HG02840 (cell line): ENCODE results near the gene LIMS2.

Experiments
- ATAC-seq: cut with Tn5 transposase; IDR thresholded peaks from one replicate; pipeline ENCODE4 v1.9.1; 2021; ENCODE audit warnings: mild to moderate bottlenecking, moderate library complexity, moderate number of reproducible peaks; ENCODE audit not compliant: unreplicated experiment, low FRiP score

The LIMS2 gene

DNA sequence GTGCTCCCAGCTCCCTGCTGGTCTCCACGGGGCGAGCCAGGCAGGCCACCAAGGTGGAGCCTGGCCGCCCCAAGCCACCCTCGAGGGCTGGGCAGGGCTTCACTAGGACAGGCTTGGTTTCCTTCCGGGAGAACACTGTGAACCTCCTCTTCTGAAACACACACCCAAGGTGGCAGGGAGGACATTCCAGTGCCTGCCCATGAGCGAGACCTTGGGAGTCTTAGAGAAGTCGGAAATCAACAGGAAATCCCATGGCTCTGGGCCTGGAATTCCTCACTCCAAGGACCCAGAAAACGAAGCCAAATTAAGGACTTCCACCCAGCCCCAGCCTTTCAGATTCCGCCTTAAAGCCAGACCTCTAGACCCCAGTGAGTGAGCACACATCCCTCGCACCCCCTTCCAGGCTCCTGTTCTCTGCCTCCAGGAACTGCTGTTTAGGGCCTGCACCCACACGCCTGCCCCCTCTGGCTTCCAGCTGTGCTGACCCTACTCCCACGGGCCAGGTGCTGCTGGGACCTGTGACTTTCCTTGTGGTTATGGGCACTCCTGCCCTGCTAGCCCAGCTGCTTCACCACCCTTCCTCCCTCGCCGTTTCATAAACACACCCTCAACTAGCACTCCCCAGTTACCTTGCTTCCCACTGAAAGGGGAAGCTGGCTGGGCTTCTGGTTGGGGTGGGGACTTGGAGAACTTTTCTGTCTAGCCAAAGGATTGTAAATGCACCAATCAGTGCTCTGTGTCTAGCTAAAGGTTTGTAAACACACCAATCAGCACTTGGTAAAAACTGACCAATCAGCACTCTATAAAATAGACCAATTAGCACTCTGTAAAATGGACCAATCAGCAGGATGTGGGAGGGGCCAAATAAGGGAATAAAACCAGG is 15.7 kb downstream of the LIMS2 start:
- ATAC-seq: no peak

DNA sequence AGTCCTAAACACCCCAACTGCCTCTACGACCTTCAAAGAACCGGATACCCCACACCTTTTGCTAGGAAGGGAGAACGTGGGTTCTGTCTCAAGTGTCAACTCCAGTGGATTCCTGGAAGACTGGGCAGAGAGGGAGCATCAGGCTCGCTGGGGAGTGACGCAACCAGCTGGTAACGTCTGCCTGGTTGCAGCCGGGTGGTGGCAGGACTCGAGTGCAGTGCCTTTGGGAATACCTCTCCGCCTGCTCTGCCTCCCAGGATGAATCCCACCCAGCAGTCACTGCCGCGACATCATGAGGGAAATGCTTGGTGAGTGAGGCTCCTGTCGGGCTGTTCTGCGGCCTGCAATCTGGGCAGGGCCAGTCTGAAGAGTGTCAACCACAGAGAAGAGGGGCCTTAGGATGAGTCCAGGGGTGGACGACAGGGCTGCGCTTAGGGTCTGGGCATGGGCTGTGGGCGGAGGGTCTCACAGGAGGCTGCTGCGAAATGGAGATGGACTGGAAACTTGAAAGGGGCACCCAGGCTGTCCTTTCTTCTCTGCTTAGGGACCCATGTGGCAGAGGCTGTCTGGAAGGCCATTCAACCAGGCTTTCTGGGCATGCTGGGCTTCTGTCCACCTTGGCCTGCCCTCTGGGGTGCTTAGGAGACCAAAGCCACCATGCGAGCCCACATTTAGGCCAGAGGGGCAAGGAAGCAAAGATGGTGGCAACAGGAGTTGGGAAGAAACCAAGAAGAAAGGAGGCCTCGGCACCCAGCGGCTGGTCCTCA is 16.5 kb downstream of the LIMS2 start:
- ATAC-seq: no peak

DNA sequence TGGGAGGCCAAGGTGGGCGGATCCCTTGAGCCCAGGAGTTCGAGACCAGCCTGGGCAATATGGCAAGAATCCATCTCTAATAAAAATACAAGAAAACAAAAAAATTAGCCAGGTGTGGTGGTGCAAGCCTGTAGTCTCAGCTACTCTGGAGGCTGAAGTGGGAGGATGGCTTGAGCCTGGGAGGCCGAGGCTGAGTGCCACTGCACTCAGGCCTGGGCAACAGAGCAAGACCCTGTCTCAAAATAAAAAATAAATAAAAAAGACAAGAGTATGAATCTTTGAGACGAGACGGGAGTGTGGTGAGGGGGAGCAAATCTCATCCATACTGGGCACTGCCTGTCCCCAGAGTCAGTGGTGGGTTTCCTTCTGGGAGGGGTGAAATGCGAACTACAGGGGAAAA is 17.2 kb downstream of the LIMS2 start:
- ATAC-seq: no peak

DNA sequence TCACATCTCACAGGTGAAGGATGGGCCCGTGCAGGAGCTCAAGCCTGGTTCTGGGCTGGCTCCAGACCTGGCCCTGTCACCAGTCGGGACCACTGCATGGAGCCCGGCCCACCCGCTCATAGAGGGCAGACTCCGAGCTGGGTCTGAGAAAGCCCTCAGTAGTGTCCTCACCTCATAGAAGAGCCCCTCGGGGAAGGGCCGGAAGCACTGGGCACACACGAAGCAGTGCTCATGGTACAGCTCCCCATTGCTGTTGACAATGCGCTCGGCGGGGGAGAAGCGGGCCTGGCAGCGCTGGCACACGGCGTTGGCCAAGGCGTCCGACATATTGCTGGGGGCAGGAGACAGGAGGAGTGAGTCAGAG is 18.1 kb downstream of the LIMS2 start:
- ATAC-seq: no peak

DNA sequence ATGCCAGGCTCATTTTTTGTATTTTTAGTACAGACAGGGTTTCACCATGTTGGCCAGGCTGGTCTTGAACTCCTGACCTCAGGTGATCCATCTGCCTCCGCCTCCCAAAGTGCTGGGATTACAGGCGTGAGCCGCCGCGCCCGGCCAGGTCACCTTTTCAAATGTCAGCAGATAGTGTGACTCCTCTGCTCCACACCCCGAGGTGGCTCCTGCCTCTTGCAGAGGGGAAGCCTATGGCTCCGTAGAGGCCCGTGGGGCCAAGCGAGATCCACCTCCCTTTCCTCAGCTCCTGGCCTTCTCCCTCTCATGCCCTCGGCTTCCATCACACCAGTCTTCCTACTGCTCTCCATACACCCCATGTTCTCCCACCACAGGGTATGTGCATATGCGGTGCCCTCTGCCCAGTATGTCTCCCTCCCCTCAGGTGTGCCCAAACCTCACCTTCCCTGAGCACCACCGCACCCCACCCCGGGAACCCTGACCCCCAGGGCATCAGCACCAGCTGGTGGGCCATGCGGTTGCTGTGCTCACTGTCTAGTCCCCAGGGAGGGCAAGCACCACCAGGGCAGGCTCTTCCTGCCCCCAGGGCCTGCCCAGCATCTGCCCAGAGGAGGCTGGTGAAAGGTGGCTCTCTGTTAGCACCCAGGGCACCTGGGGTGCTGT is 18.6 kb downstream of the LIMS2 start:
- ATAC-seq: no peak

DNA sequence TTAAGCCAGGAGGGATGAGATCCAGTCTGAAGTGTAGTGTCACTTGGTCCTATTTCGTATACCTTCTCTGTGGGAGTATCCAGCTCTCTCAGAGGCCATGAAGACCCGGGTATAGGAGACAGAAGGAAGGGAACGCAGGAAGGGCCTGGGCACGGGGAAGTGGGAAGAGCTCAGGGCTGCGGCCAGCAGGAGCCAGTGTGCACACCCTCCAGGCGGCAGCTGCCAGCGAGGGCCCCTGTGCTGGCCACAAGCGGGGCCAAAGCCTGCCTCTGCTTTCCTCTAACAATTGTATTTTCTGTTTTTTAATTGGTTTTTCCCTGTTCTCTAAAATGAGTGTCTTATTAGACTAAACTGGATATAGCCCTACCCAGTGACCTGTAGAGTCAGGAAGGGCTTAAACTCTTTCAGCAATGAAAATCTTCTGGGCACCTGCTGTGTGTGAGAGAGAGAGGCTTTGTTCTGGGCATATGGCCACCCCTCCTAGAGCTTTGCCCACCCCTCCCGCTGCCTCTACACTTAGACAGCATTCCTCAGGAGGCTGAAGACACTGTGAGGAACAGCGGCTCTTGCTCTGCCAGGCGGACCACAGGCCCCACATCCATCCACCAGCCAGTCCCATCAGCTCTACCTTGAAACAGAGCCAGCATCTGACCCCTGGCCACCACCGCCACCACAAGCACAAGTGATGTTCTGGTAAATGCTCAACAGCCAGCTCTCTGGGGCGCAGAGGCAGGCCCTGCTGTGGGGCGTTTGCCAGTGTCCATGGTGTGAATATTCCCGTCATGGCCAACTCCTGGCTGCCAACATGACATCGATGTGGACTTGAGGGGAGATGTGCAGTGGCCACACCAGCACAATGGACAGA is 19.9 kb downstream of the LIMS2 start:
- ATAC-seq: no peak

DNA sequence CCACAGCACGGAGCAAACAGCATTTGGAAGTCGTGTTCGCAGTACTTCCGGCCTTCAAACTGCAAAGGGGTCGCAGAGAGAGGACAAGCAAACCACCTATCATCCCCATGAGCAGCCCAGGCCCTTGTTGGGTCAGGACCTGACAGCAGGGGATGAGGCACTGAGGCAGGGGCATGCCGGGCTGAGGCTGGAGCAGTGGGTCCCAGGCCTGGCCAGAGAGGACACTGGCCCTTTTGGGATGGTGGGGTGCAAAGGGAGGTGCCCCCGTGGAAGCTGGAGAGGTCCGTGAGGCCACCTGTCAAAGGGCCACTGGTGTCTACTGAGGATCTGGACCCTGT is 20.5 kb downstream of the LIMS2 start:
- no peak for ATAC-seq

DNA sequence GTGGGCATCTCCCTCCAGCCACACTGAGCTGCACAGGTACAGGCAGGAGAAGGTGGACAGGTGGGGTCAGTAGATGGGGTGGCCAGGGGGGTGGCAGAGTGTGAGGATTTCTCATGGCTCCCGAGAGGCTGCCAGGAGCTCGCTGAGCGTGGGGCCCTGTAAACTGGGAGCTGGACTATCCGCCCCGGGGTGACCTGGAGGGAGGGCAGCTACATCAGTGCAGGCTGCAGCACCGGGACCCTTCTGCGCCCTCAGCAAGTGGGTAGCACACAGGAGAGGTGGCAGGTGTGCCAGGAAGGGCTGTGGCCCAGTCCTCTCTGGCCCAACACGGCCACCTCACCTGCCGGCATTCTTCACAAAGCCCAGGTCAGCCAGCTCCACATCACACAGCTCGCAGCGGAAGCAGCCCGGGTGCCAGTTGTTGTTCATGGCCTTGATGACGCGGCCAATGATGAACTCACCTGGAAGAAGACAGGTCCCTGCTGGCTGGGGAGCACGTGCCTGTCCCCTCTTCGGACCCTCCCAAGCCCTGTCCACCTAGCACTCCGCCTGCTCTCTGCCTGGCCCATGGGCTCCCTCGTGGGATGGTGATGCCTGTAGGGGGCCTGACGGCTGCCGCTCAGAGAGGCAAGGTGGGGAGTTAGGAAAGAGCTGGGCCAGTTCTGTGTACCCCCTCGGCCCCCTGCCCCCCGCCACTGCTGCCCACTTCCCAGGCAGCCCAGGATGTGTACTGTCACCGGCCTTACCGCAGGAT is 21.1 kb downstream of the LIMS2 start:
- ATAC-seq: no peak

DNA sequence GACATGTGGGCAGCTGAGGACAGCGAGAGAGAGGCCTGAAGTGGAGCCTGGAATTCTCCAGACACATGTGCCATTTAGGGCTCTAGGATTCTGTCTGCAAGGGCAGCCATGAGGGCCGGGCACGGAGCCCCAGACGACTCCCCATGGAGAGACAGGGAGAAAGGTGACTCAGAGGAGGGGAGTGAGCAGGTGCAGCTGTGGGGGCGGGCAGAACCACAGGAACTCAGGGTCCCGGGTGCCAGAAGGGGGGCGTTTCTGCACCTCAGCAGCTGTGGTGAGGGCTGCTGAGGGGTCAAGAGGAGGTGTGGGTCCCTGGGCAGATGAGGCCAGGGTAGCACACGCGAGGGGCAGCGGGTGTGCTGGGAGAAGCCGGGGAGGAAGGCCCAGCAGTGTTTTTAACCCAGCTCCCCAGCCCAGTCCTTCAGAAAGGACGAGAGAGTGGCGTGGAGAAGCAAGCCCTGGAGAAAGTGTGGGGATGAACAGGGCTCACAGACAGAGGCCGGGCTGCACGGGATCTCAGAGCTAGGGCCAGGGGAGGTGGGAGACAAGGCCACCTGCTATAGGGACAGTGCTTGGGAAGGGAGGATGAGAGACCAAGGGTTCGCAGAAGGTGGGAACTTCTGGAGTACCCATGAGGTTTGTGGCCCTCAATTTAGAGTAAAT is 21.8 kb downstream of the LIMS2 start:
- ATAC-seq: no peak

DNA sequence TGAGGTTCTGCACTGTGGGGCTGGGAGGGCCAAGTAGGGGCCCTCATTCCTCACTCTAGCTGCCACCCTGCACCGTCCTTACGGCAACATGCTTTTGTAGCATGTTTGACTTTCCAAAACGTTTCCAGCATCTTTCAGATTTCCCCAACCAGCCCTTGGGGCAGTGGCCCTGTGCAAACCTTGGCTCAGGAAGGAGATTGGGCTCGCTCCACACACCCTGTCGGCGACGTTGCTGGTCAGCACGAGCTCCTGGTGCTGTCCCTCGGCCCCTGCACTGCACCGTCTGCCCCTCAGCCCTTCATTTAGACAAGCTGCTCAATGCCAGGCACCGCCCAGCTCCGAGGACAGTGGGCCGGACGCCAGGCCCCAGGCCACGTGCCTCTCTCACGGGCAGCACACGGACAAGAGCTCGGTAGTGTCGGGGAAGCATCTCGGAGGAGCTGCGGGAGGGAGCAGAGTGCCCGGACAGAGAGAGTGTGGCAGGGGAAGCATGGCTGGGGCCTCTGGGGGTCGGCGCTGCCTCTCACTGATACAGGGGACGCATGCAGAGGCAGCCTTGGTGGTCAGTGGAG is 22.5 kb downstream of the LIMS2 start:
- no peak for ATAC-seq

DNA sequence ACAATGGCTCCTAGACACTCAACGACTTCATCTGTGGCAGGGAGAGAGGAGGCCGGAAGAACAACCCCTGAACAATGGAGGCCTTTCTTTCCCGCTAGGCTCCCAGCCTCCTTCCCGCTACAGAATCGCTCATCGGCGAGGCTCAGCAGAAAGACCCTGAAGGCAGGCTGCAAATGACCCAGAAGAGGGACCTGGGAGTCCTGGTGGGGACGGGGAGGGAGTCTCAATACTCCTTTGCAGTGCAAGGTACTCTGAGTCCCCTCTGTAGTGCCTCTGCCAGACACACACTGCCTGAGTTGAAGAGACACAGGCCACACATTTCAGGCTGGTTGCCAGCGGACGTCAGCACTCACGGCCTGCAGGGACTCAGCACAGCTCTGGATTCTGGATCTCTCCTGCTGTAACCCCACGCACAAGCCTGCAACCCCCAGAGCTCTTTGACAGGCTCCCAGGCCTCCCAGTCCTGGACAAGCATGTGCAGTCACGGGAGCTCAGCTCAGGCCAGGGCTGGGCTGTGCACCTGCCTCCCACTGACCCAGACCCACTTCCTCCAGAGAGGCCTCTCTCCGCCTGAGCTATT is 23.3 kb downstream of the LIMS2 start:
- ATAC-seq: no peak

DNA sequence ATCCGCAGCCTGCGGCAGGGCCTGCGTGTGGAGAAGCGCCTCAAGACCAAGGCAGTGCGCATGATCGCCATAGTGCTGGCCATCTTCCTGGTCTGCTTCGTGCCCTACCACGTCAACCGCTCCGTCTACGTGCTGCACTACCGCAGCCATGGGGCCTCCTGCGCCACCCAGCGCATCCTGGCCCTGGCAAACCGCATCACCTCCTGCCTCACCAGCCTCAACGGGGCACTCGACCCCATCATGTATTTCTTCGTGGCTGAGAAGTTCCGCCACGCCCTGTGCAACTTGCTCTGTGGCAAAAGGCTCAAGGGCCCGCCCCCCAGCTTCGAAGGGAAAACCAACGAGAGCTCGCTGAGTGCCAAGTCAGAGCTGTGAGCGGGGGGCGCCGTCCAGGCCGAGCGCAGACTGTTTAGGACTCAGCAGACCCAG is 23.9 kb downstream of the LIMS2 start:
- no peak for ATAC-seq

DNA sequence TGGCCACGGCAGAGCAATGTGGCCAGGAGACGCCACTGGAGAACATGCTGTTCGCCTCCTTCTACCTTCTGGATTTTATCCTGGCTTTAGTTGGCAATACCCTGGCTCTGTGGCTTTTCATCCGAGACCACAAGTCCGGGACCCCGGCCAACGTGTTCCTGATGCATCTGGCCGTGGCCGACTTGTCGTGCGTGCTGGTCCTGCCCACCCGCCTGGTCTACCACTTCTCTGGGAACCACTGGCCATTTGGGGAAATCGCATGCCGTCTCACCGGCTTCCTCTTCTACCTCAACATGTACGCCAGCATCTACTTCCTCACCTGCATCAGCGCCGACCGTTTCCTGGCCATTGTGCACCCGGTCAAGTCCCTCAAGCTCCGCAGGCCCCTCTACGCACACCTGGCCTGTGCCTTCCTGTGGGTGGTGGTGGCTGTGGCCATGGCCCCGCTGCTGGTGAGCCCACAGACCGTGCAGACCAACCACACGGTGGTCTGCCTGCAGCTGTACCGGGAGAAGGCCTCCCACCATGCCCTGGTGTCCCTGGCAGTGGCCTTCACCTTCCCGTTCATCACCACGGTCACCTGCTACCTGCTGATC is 24.4 kb downstream of the LIMS2 start:
- ATAC-seq: no peak

DNA sequence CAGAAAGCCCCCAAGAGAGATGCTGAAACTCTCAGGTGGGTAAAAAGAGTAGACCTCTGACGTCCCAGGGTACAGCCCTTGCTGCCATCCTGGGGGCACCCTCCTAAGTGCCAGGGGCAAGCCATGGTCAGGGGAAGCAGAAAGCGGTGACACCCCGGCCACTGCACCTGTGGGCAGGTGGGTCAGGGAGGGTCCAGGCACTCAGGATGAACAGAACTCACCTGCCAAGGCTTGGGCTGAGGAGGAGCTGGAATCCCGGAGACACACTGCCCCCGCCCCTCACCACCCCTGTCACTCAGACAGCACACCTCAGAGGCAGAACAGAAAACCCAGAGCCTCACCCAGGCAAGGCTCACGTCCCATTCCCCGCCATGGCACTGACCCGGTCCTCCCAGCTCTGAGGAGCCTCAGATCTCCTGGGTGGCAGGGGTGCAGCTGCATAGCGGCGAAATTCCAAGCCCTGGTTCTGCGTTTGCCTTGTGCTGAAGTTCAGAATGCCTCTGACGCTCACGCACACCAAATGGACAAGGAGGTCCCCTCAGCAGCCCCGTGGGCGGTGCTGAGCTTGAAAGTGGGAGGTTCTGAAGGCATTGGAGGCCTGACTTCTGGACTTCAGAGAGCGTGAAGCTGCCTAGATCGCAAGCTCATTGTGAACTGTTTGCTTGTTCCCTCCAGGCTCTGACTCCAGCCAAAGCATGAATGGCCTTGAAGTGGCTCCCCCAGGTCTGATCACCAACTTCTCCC is 25.1 kb downstream of the LIMS2 start:
- no peak for ATAC-seq

DNA sequence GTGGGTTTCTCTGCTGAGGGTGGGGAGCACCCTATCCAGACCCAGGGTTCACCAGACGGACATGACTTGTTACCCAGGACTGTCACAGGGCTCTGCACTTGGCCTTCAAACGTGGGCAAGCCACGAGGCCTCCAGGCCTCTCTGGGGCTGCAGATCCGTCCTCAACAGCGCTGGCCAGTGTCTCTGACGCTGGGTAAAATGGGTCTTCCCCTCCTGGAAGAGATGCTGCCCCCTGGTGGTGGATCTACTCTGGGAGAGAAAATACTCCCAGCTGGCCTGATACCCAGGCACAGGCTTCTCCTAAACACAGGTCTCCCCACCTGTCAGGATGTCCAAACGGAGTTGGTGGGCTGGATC is 25.7 kb downstream of the LIMS2 start:
- no peak for ATAC-seq

DNA sequence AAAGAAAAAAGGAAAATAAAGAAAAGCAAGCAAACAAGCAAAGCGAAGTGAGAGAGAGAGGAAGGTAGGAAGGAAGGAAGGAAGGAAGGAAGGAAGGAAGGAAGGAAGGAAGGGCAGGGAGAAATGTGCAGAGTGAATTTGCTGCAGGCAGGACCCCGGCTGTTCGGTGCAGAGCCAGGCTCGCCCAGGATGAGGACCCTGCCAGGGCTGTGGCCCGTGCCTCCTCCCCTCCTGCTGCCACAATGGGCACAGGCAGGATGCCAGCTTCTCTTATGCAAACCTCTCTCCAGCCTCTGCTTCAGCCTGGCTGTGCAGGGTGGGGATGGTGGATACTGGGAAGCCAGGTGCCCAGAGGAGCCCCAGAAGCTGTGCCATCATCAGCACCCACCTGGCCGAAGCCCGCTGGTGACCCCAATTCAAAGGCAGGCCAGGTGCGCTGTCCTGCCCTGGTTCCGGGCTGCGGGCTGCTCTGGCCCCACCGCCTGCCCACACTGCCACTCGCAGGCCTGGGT is 26.2 kb downstream of the LIMS2 start:
- ATAC-seq: no peak

DNA sequence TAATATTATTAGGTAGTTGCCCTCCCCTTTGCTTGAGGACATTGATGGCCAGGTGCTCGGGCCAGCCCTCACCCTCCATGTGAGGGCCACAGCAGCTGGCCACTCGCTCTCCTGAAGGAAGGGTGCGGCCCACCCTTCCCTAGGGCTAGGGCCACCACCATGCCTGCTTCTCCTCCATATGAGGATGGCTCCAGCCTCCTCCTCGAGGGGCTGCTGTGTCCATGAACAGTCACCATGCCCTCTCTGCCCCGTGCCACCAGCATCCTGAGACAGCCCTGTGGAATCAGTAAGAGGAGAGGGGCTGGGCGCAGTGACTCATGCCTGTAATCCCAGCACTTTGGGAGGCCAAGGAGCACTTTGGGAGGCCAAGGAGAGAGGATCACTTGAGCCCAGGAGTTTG is 27.0 kb downstream of the LIMS2 start:
- no peak for ATAC-seq
